Hepatocyte (in vitro differentiated cells): ENCODE measurements around the gene FN3K. TPM values are rescaled to one million over a fixed set of nuclear protein-coding genes. Genes with fewer than 3 reads are reported as not detected.

Source experiments
- DNase-seq: peaks from one replicate; pipeline ENCODE4 v3.0.0-alpha.2; 2016; ENCODE audit warnings: low spot score
- H2AFZ ChIP-seq: fragments of 200-600 bp; sonication (generic); 2 replicates; pipeline ENCODE4 v1.6.0; 2016; ENCODE audit warnings: antibody characterized with exemption, mild to moderate bottlenecking
- H3K27ac ChIP-seq: fragments of 200-600 bp; sonication (generic); 2 replicates; pipeline ENCODE4 v1.5.1; 2016; ENCODE audit warnings: mild to moderate bottlenecking
- H3K27me3 ChIP-seq: fragments of 200-600 bp; sonication (generic); 2 replicates; pipeline ENCODE4 v1.6.1; 2016
- H3K36me3 ChIP-seq: fragments of 200-600 bp; sonication (generic); replicated peaks from 2 replicates; pipeline ENCODE4 v1.5.1; 2016; ENCODE audit warnings: low read depth; ENCODE audit not compliant: insufficient read depth
- H3K4me1 ChIP-seq: fragments of 200-600 bp; sonication (generic); 2 replicates; pipeline ENCODE4 v1.5.1; 2016; ENCODE audit warnings: mild to moderate bottlenecking, moderate library complexity; ENCODE audit not compliant: insufficient read depth
- H3K4me2 ChIP-seq: fragments of 200-600 bp; sonication (generic); 2 replicates; pipeline ENCODE4 v1.6.0; 2016
- H3K4me3 ChIP-seq: fragments of 200-600 bp; sonication (generic); 2 replicates; pipeline ENCODE4 v1.5.1; 2016; ENCODE audit warnings: mild to moderate bottlenecking
- H3K79me2 ChIP-seq: fragments of 200-600 bp; sonication (generic); 2 replicates; pipeline ENCODE4 v1.6.0; 2017; ENCODE audit warnings: mild to moderate bottlenecking
- H3K9me2 ChIP-seq: fragments of 200-600 bp; sonication (generic); replicated peaks from 2 replicates; pipeline ENCODE4 v1.6.0; 2017; ENCODE audit warnings: mild to moderate bottlenecking; ENCODE audit not compliant: insufficient read depth
- H3K9me3 ChIP-seq: fragments of 200-600 bp; sonication (generic); 2 replicates; pipeline ENCODE4 v1.5.1; 2016; ENCODE audit warnings: low read depth, mild to moderate bottlenecking
- H4K20me1 ChIP-seq: fragments of 200-600 bp; sonication (generic); 2 replicates; pipeline ENCODE4 v1.6.0; 2016; ENCODE audit warnings: mild to moderate bottlenecking; ENCODE audit not compliant: insufficient read depth, poor library complexity, severe bottlenecking
- CTCF ChIP-seq: fragments of 200-600 bp; sonication (generic); IDR thresholded peaks from 2 replicates; pipeline ENCODE4 v1.5.1; 2016; ENCODE audit warnings: antibody characterized with exemption, mild to moderate bottlenecking; ENCODE audit not compliant: poor library complexity
- EZH2 ChIP-seq: fragments of 200-600 bp; sonication (generic); IDR thresholded peaks from 2 replicates; pipeline ENCODE4 v1.6.1; 2016; ENCODE audit warnings: antibody characterized with exemption, mild to moderate bottlenecking, borderline replicate concordance
- EZH2phosphoT487 ChIP-seq: fragments of 200-600 bp; sonication (generic); IDR thresholded peaks from one replicate; pipeline ENCODE4 v1.6.1; 2018; ENCODE audit warnings: antibody characterized with exemption, mild to moderate bottlenecking, low read depth, moderate library complexity; ENCODE audit not compliant: unreplicated experiment, severe bottlenecking
- WGBS: methylation state at CpG from one replicate; pipeline ENCODE4 v1.1.6; 2016; ENCODE audit warnings: low lambda C conversion rate; ENCODE audit errors: missing lambda C conversion rate; 5-methylcytosine and 5-hydroxymethylcytosine counted together
- polyA plus RNA-seq: library from polyadenylated mRNA; unstranded; fragments of >200 nt; fragmentation: Nextera tagmentation; extraction: Ambion mirVana; gene quantifications from 2 replicates; pipeline ENCODE4 v1.2.1, GENCODE V29; 2016
- total RNA-seq: library from RNA; depleted of rRNA; stranded (reverse); fragments of >200 nt; gene quantifications from 2 replicates; pipeline ENCODE4 v1.2.3, GENCODE V29; 2014

Gene FN3K
- total and polyA plus RNA-seq, 2 experiments from 2014 or later: 13.7 to 17.3 TPM

GRCh38 chr17:82704886-82705285 is 30.5 kb upstream of the FN3K start:
- no peak overlapping the region for H3K27ac ChIP-seq

DNA sequence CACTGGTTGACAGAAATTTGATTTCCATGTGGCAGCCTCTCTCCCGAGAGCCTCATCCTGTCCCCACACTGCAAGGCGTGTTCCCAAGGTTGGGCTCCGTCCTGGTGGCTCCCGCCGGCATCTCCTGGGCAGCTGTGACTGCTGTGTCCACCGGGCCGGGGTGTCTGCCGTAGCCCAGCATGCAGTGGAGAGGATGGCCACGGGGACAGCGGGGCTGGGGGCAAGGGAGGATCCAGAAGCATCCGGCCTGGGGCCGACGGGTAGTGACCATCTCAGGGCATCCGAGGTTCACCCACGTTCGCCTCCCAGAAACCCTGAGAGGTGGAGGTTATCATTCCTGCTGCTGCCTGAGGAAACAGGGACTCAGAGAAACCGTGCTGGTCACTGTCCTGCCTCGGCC is 29.7 kb upstream of the FN3K start:
- no peak for DNase-seq
- no peak overlapping the region for H3K4me3 ChIP-seq
- WGBS: 97% methylated on average over 18 of the region's 18 CpGs
- H3K79me2 ChIP-seq: no peaks in the 10 kb centered on the region
- H3K27me3 ChIP-seq: no peaks in the 10 kb centered on the region
- peaks cover 4% of the 10 kb centered on the region for H3K4me1 ChIP-seq
- H3K4me2 ChIP-seq: no peak overlapping the region
- no peaks in the 10 kb centered on the region for H3K9me2 ChIP-seq
- no peak overlapping the region for H3K27ac ChIP-seq
- no peak for TF ChIP-seq EZH2
- no peak for TF ChIP-seq CTCF
- no peaks in the 10 kb centered on the region for H3K9me3 ChIP-seq
- H3K36me3 ChIP-seq: no peaks in the 10 kb centered on the region
- no peak overlapping the region for H2AFZ ChIP-seq
- no peaks in the 10 kb centered on the region for H4K20me1 ChIP-seq

More at GRCh38 chr17:82704886-82705285, 30.5 kb upstream of the FN3K start:
- 86% methylated on average over 13 of the region's 13 CpGs for whole genome bisulfite sequencing
- no peaks in the 10 kb centered on the region for H3K27me3 ChIP-seq
- H2AFZ ChIP-seq: no peak overlapping the region
- H3K9me3 ChIP-seq: no peaks in the 10 kb centered on the region
- no peaks in the 10 kb centered on the region for H3K79me2 ChIP-seq
- no peak for DNase-seq
- no peak overlapping the region for H3K4me2 ChIP-seq
- H4K20me1 ChIP-seq: no peaks in the 10 kb centered on the region
- no peak overlapping the region for H3K4me3 ChIP-seq
- H3K4me1 ChIP-seq: peaks cover 4% of the 10 kb centered on the region
- H3K9me2 ChIP-seq: no peaks in the 10 kb centered on the region
- no peaks in the 10 kb centered on the region for H3K36me3 ChIP-seq
- TF ChIP-seq EZH2: no peak
- TF ChIP-seq EZH2phosphoT487: no peak
- no peak for TF ChIP-seq CTCF

DNA sequence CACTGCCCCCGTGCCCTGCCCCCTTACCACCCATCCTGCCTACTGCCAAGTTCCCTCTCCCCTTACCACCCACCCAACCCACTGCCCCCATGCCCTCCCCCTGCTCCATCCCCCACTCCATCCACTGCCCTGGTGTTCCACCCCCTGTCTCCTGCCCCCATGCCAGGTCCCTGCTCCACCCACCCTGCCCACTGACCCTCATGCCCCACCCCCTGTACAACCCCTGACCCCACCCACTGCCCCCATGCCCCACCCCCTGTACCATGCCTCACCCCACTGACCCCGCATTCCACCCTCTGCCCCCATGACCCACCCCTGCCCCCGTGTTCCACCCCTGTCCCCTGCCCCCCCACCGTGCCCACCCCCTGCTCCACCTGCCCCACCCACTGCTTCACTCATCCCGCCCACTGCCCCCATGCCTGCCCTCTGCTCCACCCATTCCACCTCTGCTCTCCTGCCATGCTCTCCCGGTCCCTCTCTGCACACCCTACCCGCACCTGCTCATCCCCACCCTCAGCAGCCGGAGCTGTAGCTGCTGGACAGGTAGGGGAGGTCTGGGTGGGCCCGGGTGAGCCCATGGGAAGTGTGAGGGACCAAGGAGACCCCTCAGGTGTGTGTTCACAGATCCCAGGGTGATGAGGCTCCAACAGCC is 26.3 kb upstream of the FN3K start:
- H3K27me3 ChIP-seq: no peaks in the 10 kb centered on the region
- H3K4me1 ChIP-seq: peaks cover 4% of the 10 kb centered on the region
- H3K9me3 ChIP-seq: no peaks in the 10 kb centered on the region
- 73% methylated on average over 4 of the region's 9 CpGs for WGBS
- no peak overlapping the region for H3K4me2 ChIP-seq
- no peak for TF ChIP-seq EZH2phosphoT487
- TF ChIP-seq EZH2: no peak
- TF ChIP-seq CTCF: no peak
- DNase-seq: no peak
- no peak overlapping the region for H3K4me3 ChIP-seq
- H3K36me3 ChIP-seq: no peaks in the 10 kb centered on the region
- no peak overlapping the region for H3K27ac ChIP-seq
- H3K9me2 ChIP-seq: no peaks in the 10 kb centered on the region
- no peaks in the 10 kb centered on the region for H3K79me2 ChIP-seq
- H2AFZ ChIP-seq: no peak overlapping the region
- no peaks in the 10 kb centered on the region for H4K20me1 ChIP-seq
